Heart left ventricle (tissue), 16 donors: ENCODE measurements around the gene MEF2D. TPM values are rescaled to one million over a fixed set of nuclear protein-coding genes. Genes with fewer than 3 reads are reported as not detected.

Source experiments
- ATAC-seq, 4 donors: fragments of 200-7000 bp; cut with Tn5 transposase; one replicate each; pipeline ENCODE4 v1.9.1; 2020 to 2022; ENCODE audit warnings: moderate library complexity in 4 of 4, mild to moderate bottlenecking in 3 of 4, moderate number of reproducible peaks in 1 of 4
- DNase-seq, 5 donors: peaks; one replicate each; pipeline ENCODE4 v3.0.0-alpha.2; 2020
- H3K27ac ChIP-seq, 12 donors: fragments of 200-600 bp; sonication (generic) in 4 of 12; one replicate each; pipeline versions ENCODE4 v1.5.0 to v1.8.0; 2016 to 2022; ENCODE audit warnings: mild to moderate bottlenecking in 2 of 12
- H3K27me3 ChIP-seq, 9 donors: fragments of 200-600 bp; sonication (generic) in 2 of 9; one replicate each; pipeline versions ENCODE4 v1.5.1 to v1.8.0; 2016 to 2022; ENCODE audit warnings: mild to moderate bottlenecking in 3 of 9
- H3K36me3 ChIP-seq, 9 donors: fragments of 200-600 bp; sonication (generic) in 2 of 9; one replicate each; pipeline versions ENCODE4 v1.5.0 to v1.8.0; 2018 to 2022; ENCODE audit warnings: mild to moderate bottlenecking in 2 of 9
- H3K4me1 ChIP-seq, 12 donors: fragments of 200-600 bp; sonication (generic) in 4 of 12; one replicate each; pipeline versions ENCODE4 v1.5.0 to v1.8.0; 2016 to 2022; ENCODE audit warnings: mild to moderate bottlenecking in 3 of 12
- H3K4me3 ChIP-seq, 12 donors: fragments of 200-600 bp; sonication (generic) in 4 of 12; one replicate each; pipeline versions ENCODE4 v1.5.0 to v1.8.0; 2017 to 2022; ENCODE audit warnings: mild to moderate bottlenecking in 9 of 12, moderate library complexity in 4 of 12
- H3K9me3 ChIP-seq, 12 donors: fragments of 200-600 bp; sonication (generic) in 4 of 12; one replicate each; pipeline versions ENCODE4 v1.5.0 to v1.8.0; 2016 to 2022; ENCODE audit warnings: mild to moderate bottlenecking in 1 of 12
- POLR2A ChIP-seq, 2 donors: fragments of 450-650 bp; IDR thresholded peaks; one replicate each; pipeline ENCODE4 v1.6.1; 2017; ENCODE audit warnings: antibody characterized with exemption in 2 of 2, mild to moderate bottlenecking in 2 of 2, moderate library complexity in 2 of 2
- WGBS, 4 donors: extraction: QIAGEN DNeasy Blood & Tissue Kit in 2 of 4; methylation state at CpG; one replicate each; pipeline versions ENCODE4 v1.1.5 to v1.1.7; 2013 to 2018; 5-methylcytosine and 5-hydroxymethylcytosine counted together
- intact Hi-C, 10 donors: fragments of 100-400 bp; cut with DNase I; formaldehyde crosslinking; loops; one replicate each; pipeline versions ENCODE4 v1.11.1 to v1.14.2; 2022
- polyA plus RNA-seq, 2 donors: library from polyadenylated mRNA; stranded (reverse); fragments of 200-250 nt; gene quantifications; one replicate each; pipeline ENCODE4 v1.2.3, GENCODE V29; 2013
- total RNA-seq, 9 donors: library from RNA; depleted of rRNA in 2 of 9; stranded (reverse); fragments of >200 nt in 2 of 9; fragmentation: NEBNext Ultra II Directional in 3 of 9; extraction: Animal tissue kit (Norgen Biotek cat#: 25700) in 3 of 9; gene quantifications; one replicate each; pipeline versions ENCODE4 v1.1.0 to v1.2.4, GENCODE V29; 2016 to 2023
- TF ChIP-seq, protein P1 (sequence below), 12 donors: fragments of 200-600 bp; sonication (generic) in 4 of 12; IDR thresholded peaks; one replicate each; pipeline versions ENCODE4 v1.5.0 to v1.8.0; 2018 to 2022; ENCODE audit warnings: antibody characterized with exemption in 12 of 12, mild to moderate bottlenecking in 5 of 12
- donor health status: ischemic (EF 13 %, LVEDD 7.1; RV severe dilation, severe dysfunction).
- donor health status: healthy with polysubstance abuse.
- donor health status: DM: no; HTN: yes; CAD: no.
- donor health status: DM: no; HTN: no; CAD: no.
- donor health status: ischemic (EF 25% LVEDD 6.9; RV normal size, moderate dysfunction).
- donor health status: ischemic (EF 25% LVEDD 5.7; RV mildly dilated, moderate dysfunction).
- donor health status: healthy.
- donor health status: DM: yes; HTN: yes; CAD: no.
- donor health status: ischemic (EF 35%, LVEDD 5.7; RV mildly dilated, moderate dysfunction).
- donor health status: nonischemic (EF 11% LVEDD 7.7; RV severe dilation, severe dysfunction).
- donor health status: DM: yes; HTN: yes; CAD: no.
- donor health status: PGD.
- donor health status: ischemic (EF 29% LVEDD 5.4; RV normal size, mild dysfunction).
- donor health status: nonischemic (EF 23%, LVEDD 6.1; RV moderate dilation, normal function).

MEF2D gene
- total and polyA plus RNA-seq, 11 donors, result 40.5 to 203 (median 92.3) TPM

DNA sequence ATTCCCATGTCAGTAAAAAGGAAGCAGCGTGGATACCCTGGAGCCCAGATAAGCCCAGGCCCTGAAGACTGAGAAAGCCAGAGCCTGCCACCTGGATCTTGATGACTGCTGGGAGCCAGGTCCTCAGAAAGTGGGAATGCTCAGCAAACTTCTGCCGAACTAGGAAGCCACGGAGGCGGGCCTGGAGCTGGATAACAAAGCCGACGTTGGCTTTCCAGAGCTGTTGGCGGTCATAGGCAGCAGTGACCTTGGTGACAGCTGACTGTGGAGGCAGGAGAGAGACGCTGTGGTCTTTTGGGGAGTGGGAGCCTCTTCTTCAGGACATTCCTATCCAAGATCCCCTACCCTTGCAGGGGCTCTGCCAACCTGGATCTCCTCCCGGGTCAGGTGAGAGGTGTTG, 47.4 kb upstream of the MEF2D start:
- intact Hi-C loops, result loop anchor here in 1 of 10 donors (10.0 kb wide), 1 partner anchor 163 kb away; no protein-coding TSS in a partner anchor

GRCh38 chr1:156547434-156547833, 46.9 kb upstream of the MEF2D start:
- no peak overlapping the region for H3K4me3 ChIP-seq
- H3K36me3 ChIP-seq, result peaks cover 0 to 10% (median 0%) of the 10 kb centered on the region in 9 donors
- DNase-seq (no peak), ATAC-seq (no peak)
- intact Hi-C loops, result loop anchor here in 1 of 10 donors (10.0 kb wide), 1 partner anchor 163 kb away; no protein-coding TSS in a partner anchor
- no peak for TF ChIP-seq POLR2A (IDR thresholded peaks at IDR 0.05)
- TF ChIP-seq, protein P1, sequence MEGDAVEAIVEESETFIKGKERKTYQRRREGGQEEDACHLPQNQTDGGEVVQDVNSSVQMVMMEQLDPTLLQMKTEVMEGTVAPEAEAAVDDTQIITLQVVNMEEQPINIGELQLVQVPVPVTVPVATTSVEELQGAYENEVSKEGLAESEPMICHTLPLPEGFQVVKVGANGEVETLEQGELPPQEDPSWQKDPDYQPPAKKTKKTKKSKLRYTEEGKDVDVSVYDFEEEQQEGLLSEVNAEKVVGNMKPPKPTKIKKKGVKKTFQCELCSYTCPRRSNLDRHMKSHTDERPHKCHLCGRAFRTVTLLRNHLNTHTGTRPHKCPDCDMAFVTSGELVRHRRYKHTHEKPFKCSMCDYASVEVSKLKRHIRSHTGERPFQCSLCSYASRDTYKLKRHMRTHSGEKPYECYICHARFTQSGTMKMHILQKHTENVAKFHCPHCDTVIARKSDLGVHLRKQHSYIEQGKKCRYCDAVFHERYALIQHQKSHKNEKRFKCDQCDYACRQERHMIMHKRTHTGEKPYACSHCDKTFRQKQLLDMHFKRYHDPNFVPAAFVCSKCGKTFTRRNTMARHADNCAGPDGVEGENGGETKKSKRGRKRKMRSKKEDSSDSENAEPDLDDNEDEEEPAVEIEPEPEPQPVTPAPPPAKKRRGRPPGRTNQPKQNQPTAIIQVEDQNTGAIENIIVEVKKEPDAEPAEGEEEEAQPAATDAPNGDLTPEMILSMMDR (IDR thresholded peaks at IDR 0.05), result no peak
- H3K27ac ChIP-seq, result no peak overlapping the region
- no peaks in the 10 kb centered on the region for H3K27me3 ChIP-seq
- 86 to 94% (median 88%) methylated on average over 4 of the region's 4 CpGs for WGBS, 4 donors
- H3K4me1 ChIP-seq, result peaks cover 0 to 13% (median 0%) of the 10 kb centered on the region in 12 donors
- no peaks in the 10 kb centered on the region for H3K9me3 ChIP-seq

More for the DNA sequence above, 47.4 kb upstream of the MEF2D start:
- peak in 1 of 4 donors; percentile 24 for ATAC-seq
- H3K4me3 ChIP-seq, result no peak overlapping the region
- no peak overlapping the region for H3K27ac ChIP-seq
- TF ChIP-seq, protein P1 (IDR thresholded peaks at IDR 0.05), result no peak
- no peak for TF ChIP-seq POLR2A (IDR thresholded peaks at IDR 0.05)
- DNase-seq, result no peak
- 79 to 85% (median 80%) methylated on average over 6 to 9 of the region's 9 CpGs for WGBS, 4 donors
- H3K36me3 ChIP-seq, result peaks cover 0 to 10% (median 0%) of the 10 kb centered on the region in 9 donors
- no peaks in the 10 kb centered on the region for H3K9me3 ChIP-seq
- H3K4me1 ChIP-seq, result peaks cover 0 to 13% (median 0%) of the 10 kb centered on the region in 12 donors
- H3K27me3 ChIP-seq, result no peaks in the 10 kb centered on the region

GRCh38 chr1:156546267-156546666, 45.7 kb upstream of the MEF2D start:
- Histone ChIP-seq H3K36me3 (peaks cover 0 to 10% (median 0%) of the 10 kb centered on the region in 9 donors), H3K27ac (no peak overlapping the region), H3K4me1 (peaks cover 0 to 13% (median 0%) of the 10 kb centered on the region in 12 donors), H3K27me3 (no peaks in the 10 kb centered on the region), H3K9me3 (no peaks in the 10 kb centered on the region), H3K4me3 (no peak overlapping the region)
- intact Hi-C loops, result loop anchor here in 1 of 10 donors (10.0 kb wide), 1 partner anchor 161 kb away; no protein-coding TSS in a partner anchor
- DNase-seq (no peak), ATAC-seq (no peak)
- TF ChIP-seq, protein P1 (IDR thresholded peaks at IDR 0.05), result no peak
- no peak for TF ChIP-seq POLR2A (IDR thresholded peaks at IDR 0.05)
- WGBS, 4 donors, result 73 to 98% (median 98%) methylated on average over 3 of the region's 3 CpGs

GRCh38 chr1:156544592-156545102, 44.1 kb upstream of the MEF2D start:
- Histone ChIP-seq H3K27me3 (no peaks in the 10 kb centered on the region), H3K4me3 (no peak overlapping the region), H3K36me3 (peaks cover 0 to 10% (median 0%) of the 10 kb centered on the region in 9 donors), H3K4me1 (peaks cover 0 to 7% (median 0%) of the 10 kb centered on the region in 12 donors), H3K9me3 (no peaks in the 10 kb centered on the region), H3K27ac (no peak overlapping the region)
- intact Hi-C loops, result loop anchor here in 1 of 10 donors (10.0 kb wide), 1 partner anchor 160 kb away; no protein-coding TSS in a partner anchor
- 97 to 100% (median 99%) methylated on average over 3 of the region's 3 CpGs for WGBS, 4 donors
- DNase-seq, result no peak
- ATAC-seq, result no peak
- TF ChIP-seq POLR2A (IDR thresholded peaks at IDR 0.05), result no peak
